IPS-11a (cell line): ENCODE results near the gene JCAD.
"Not testable (repeated sequence)": the region's sequence is repeated elsewhere in the genome, so short reads cannot be mapped to it uniquely, and the experiment has no call there.

Experiments
- H3K4me3 ChIP-seq: one replicate; pipeline ENCODE4 v1.5.1; 2013; ENCODE audit warnings: low read depth, low read length, control low read depth

JCAD gene

GRCh38 chr10:30028006-30028737, 31.2 kb downstream of the JCAD start:
- no peak overlapping the region for H3K4me3 ChIP-seq

DNA sequence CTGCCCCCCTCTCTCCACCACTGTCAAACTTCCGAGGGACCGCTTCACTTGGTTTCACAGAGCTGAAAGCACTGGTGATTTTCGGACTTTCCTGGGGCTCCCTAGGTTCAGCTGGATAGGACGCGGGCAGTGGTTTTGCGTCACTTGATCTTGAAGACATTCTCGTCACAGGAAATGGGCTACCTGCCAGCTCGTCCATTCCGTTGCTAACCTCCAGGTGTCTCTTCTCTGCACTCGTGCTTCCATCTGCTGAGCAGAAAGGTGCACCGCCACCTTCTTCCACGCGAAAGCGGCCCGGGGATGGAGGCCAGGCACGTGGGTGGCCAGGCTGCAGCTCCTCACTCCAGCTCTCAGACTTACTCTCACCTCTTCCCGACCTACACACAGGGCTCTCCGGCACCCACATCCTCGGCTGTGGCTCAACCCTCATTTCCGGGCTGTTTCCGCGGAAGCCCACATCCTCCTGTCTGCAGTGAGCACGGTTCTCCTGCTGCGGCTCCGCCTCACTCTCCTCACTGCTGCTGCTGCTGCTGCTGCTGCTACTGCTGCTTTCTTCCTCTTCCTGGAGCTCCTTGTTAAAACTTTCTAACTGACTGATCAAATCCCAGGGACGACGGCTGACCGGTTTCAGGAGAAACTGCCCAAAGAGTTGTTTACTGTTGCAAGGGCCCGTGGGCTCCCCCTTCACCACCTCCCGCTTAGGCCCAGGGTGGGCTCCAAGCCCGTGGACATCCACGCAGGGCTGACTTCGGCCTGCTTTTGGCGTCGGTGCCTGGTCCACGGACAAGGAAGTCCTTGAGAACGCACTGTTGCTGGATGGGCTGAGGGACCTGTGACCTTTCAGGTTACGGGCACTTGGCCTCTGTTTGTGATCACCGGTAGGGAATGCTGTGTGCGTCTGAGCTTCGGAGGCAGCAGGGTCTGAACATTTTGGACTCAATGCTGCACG, 32.1 kb downstream of the JCAD start:
- no peak overlapping the region for H3K4me3 ChIP-seq

DNA sequence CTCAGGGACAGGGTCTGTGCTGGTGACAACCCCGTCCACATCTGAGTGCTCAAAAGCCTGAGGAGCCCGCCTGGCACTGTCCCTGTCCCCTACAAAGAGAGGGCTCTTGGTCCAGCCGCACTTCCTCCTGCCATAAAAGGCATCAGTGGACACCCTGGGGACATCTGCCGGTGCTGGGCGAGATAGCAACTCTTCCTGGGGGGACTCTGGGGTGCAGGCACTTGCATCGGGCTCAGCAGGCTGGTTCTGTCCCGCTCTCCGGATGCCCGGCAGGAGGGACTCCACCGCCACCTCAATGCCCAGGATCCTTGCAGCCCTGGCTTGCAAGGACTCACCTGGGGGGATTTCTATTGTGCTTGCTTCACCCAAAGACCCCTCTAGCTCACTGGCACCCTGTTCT, 32.8 kb downstream of the JCAD start:
- H3K4me3 ChIP-seq, result no peak overlapping the region

- H3K4me3 ChIP-seq, result no peak overlapping the region
Observed at GRCh38 chr10:30026080-30026479, 33.3 kb downstream of the JCAD start.

- H3K4me3 ChIP-seq, result not testable (repeated sequence)
Observed at GRCh38 chr10:30025428-30025827, 34.0 kb downstream of the JCAD start.

DNA sequence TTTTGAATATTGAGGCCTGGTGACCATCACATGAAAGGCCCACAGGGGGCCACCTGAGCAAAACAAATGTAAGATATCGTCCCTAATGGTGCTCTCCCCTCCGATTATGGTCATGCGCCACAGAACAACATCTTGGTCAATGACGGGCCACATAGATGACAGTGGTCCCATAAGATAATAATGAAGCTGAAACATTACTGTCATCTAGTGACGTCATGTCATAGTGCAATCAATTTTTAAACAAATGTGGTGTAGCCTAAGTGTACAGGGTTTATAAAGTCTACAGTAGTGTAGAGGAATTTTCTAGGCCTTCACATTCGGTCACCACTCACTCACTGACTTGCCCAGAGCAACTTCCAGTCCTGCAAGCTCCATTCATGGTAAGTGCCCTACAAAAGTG, 36.8 kb downstream of the JCAD start:
- H3K4me3 ChIP-seq, result no peak overlapping the region

DNA sequence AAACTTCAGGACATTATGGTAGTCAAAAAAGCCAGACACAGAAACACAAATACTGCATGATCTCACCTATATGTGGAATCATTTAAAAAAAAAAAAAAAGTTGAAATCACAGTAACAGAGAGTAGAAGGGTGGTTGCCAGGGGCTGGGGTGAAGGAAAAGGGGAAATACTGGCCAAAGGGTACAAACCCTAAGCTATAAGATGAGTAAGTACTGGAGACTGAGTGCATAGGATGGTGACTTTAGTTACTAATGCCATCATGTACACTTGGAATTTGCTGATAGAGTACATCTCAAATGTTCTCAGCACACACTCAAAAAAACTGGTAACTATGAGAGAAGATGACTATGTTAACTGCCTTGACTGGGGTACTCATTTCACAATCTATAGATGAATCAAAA, 39.9 kb downstream of the JCAD start:
- no peak overlapping the region for H3K4me3 ChIP-seq

DNA sequence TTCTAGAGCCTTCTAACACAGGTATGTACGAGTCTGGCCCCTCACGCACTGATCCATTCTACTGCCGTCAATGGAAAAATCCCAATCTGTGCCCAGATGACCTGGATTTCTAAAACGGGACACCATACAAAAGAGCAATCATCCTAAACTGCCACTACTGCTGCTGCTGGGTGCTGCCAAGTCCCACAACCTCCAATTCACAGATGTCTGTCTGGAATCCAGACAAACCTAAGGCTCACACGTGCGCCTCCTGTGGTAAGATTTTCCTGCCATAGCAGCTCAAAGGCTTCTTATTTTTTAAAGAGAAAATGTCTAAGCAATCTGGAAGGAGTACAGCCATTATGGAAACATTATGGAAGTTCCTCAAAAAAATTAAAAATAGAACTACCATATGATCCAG, 40.9 kb downstream of the JCAD start:
- H3K4me3 ChIP-seq, result no peak overlapping the region

- H3K4me3 ChIP-seq, result no peak overlapping the region
Observed at GRCh38 chr10:30017966-30018365, 41.4 kb downstream of the JCAD start.

DNA sequence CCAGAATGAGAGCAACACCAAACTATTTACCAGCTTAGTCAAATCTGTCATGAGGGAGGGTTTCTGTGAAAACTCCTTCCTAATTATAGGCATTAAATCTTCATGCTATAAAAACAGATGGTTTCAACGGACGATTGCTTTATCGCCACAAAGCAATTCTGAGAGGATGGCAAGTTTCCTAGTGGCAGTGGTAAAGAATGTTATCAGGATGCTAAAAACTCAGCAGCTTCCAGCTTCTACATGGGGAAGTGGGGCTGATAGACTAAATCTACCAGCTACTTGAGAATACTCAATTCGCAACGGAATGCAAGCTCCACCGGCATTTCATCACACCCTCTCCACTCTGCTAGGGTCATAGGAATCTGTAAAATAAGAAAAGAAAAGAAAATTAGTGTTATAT, 41.8 kb downstream of the JCAD start:
- no peak overlapping the region for H3K4me3 ChIP-seq

- H3K4me3 ChIP-seq, result no peak overlapping the region
Observed at GRCh38 chr10:30014511-30014910, 44.9 kb downstream of the JCAD start.

DNA sequence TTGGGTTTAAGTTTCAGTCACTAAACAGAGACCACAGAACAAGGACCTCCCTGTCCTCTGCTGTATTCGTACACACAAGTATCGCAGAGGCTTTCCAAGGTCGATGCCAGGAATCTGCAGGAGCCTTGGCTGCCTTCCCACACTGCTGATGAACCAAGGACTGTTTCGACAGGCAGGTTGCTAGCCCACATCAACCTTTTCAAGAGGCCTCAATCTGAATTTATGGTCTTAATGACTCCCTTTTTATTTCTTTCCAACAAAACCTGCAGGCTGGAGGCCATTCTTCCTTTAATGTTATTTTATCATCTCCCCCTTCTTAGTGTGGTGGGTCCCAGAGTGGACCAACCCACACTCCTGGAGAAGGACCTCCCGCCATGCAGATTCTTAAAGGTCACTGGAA, 45.6 kb downstream of the JCAD start:
- no peak overlapping the region for H3K4me3 ChIP-seq

DNA sequence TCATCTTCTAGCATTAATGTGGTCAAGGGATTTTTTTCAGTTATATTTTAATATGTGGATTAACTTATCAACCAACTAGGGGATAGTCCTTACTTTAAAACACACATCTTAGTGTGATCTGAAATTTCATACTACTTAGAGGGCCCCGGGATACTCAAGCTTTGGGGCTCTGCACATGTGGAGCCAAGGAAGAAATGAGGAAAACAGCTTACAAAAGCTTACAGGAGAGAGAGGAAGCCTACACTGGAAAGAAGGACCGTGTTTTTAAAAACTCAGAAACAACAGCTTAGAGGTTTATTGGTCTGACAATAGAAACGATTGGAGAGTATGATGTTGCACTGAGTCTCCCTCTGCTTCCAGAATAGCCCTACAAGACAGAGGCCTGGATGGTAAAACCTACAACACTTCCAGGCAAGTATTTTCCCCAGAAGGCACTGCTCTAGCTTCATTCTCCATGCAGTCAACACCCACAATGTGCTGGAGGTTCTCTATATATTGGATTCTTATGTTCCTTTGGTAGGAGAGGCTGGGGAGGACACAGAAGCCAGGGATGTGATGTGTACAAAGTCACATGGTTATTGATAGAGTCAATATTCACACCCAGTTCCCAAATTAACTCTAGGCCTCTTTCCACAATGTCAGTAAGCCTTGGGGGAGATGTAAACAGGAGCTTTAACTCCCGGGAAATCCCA, 47.3 kb downstream of the JCAD start:
- no peak overlapping the region for H3K4me3 ChIP-seq

DNA sequence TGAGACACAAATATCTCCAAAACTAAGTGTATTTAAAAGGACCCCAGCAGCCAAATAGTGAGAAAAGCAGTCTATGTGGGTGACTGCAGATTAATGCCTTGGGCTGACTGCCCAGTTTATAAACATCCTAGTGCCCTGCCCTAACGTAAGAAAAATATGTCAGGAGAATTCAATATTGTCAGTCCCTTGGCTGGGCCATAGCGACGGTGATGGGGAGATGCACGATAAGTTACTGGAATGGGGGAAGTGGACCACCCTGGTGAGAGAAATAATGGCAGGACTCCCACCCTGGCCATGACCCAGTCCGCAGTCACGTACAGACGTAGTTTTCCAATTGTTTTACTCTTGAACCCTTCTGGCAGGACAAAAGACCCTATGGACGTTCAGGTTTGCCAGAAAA, 48.0 kb downstream of the JCAD start:
- H3K4me3 ChIP-seq, result no peak overlapping the region

DNA sequence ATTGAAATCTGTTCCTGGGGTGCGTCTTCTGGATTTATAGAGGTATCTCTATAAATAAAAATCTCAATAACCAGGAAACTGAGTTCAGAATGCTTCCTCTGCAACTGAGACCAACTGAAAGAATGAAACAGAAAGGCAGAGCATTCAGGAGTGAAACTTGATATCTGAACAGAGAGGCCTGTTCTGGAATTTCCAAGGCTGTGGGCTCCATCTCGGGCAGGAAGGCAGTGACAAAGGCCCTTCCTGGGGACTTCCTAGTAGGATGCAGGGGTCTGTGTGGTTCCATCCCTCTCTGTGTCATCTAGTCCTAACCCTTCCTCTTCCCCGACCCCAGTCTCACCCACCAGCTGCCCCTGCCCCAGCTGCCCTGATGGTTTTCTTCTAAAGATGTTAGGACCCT, 52.0 kb downstream of the JCAD start:
- H3K4me3 ChIP-seq, result no peak overlapping the region

DNA sequence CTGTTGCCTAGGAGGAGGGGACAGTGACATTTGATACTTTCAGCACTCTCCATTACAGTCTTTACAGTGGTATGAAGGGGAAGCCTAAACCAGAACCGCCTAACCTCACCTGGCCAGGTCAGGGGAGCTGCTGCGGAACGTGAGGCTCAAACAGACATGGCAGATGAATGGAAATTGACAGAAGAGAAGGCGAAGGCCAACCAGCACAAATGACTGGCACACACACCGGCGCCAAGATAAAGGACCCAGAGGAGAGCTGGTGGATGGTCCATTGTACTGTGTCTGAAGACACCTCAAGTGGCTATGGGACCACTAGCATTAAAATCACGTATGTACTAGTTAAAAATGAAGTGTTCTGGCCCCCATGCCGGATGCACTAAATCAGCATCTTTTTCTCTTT, 53.0 kb downstream of the JCAD start:
- H3K4me3 ChIP-seq, result no peak overlapping the region

GRCh38 chr10:30005116-30005515, 54.3 kb downstream of the JCAD start:
- not testable (repeated sequence) for H3K4me3 ChIP-seq

GRCh38 chr10:30002426-30003266, 56.7 kb downstream of the JCAD start:
- no peak overlapping the region for H3K4me3 ChIP-seq

- H3K4me3 ChIP-seq, result no peak overlapping the region
Observed at GRCh38 chr10:30000802-30001571, 58.4 kb downstream of the JCAD start.
